NCI-H526 (cell line): ENCODE measurements around the gene GGT5.
"Not testable (repeated sequence)": the region's sequence is repeated elsewhere in the genome, so short reads cannot be mapped to it uniquely, and the experiment has no call there.

Experiments
- DNase-seq, 2 experiments: peaks; one replicate each; lab custom pipeline; 2025; lab: John Stamatoyannopoulos, UW

GGT5 gene

DNA sequence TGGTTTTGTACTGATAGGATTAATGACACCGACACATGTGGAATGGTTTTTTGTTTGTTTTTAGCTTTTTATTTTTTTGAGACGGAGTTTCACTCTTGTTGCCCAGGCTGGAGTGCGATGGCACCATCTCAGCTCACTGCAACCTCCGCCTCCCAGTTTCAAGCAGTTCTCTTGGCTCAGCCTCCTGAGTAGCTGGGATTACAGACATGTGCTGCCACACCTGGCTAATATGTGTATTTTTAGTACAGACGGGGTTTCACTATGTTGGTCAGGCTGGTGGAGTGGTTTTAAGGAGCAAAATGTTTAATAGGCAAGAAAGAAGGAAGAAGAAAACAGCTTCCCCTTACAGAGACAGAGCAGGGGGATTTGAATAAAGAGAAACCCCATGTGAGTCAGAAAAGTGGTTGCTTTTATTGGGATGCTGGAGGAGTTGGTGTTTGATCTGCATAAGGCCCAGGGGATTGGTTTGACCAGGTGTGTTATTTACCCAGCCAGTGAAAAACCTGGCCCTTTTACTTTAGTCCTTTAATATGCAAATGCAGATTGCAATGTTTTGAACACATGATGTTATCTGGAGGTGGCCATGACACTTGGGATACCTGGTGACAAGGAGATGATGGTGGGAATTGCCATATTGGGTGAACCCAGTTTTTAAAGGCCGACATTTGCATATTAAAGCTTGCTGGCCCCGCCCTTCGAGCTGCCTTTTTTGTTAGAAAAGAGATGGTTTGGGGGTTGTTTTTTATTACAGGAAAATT lies 39.3 kb downstream of the GGT5 start:
- DNase-seq: peak; percentile 47 to 53

DNA sequence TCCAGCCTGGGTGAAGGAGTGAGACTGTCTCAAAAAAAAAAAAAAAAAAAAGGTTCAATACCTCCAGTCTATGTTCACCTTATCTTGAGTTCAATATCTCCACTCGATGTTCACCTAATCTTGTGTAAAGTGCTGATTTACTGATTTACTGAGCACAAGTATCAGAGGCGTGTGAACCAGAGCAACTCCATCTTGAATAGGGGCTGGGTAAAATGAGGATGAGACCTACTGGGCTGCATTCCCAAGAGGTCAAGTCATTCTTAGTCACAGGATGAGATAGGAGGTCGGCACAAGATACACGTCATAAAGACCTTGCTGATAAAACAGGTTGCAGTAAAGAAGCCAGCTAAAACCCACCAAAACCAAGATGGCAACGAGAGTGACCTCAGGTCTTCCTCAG lies 41.0 kb downstream of the GGT5 start:
- not testable (repeated sequence) for DNase-seq

DNA sequence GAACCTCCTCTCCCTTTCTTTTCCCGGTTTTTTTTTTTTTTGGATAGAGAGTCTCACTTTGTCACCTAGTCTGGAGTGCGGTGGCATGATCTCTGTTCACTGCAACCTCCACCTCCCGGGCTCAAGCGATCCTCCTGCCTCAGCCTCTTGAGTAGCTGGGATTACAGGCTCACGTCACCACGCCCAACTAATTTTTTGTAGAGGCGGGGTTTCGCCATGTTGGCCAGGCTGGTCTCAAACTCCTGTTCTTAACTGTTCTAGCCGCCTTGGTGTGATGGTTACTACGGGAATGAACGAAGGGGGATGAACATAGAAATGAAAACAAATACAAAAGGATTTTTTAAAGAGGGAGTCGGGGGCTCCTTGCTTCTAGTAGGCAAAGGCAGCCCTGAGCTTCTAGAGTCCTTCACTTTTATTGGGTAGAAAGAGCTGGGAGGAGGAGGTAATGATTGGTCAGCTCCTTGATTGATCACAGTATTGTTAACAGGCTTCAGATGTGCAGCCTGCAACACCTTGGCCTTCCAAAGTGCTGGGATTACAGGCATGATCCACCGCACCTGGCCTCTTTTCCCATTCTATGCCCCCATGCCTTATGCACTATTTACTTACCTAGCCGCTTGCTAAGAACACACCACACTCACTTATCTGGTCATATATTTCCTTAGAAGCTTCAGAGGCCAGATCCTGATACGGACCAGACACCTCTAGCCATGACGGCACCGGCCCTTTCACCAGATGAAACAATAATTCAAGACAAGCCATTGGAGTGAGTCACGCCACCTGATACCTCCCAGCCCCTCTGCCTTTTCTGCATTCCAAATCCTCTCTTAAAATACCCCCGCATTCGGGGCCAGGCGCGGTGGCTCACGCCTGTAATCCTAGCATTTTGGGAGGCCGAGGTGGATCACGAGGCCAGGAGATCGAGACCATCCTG lies 42.9 kb downstream of the GGT5 start:
- no peak for DNase-seq

DNA sequence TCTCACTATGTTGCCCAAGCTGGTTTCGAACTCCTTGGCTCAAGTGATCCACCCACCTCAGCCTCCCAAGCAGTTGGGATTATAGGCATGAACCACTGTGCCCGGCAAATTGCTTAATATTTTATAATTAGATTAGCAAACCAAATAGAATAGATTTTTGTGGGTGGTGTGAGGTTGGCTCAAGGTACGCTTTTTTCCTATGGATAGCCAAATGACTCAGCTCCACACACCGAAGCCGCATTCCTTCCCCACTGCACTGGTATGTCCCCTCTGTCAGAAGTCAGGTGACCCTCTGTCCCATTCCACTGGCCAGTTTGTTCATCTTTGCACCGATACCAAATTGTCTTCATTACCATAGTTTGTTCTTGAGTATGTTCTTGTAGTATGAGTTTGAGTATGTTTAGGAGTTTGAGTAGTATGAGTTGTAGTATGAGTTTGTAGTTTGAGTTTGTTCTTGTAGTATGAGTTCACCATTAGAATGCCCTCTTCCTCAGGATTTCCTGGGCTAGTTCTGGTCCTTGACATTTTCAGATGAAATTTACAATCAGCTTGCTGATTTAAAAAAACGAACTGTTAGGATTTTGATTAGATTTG lies 44.2 kb downstream of the GGT5 start:
- no peak for DNase-seq

DNA sequence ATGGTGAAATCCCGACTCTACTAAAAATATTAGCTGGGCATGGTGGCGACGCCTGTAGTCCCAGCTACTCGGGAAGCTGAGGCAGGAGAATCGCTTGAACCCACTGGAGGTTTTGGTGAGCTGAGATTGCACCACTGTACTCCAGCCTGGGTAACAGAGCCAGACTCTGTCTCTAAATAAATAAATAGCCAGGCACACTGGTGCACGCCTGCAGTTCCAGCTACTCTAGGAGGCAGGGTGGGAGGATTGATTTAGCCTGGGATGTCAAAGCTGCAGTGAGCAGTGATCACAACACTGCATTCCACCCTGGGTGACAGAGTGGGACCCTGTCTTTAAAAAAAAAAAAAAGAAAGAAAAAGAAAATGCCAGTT lies 46.2 kb downstream of the GGT5 start:
- no peak for DNase-seq

DNA sequence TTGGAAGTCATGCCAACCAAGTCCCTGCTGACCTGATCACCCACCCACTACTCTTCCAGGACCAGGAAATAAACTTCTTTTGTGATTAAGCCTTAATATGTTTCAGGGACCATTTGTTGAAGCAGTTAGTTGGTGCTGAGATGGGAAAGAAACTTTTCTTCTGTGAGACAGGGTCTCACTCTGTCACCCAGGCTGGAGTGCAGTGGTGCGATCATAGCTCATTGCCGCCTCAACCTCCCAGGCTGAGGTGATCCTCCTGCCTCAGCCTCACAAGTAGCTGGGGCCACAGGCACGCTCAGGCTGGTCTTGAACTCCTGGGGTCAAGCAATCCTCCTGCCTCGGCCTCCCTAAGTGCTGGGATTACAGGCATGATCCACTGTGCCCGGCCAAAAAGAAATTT lies 53.0 kb downstream of the GGT5 start:
- DNase-seq: no peak

DNA sequence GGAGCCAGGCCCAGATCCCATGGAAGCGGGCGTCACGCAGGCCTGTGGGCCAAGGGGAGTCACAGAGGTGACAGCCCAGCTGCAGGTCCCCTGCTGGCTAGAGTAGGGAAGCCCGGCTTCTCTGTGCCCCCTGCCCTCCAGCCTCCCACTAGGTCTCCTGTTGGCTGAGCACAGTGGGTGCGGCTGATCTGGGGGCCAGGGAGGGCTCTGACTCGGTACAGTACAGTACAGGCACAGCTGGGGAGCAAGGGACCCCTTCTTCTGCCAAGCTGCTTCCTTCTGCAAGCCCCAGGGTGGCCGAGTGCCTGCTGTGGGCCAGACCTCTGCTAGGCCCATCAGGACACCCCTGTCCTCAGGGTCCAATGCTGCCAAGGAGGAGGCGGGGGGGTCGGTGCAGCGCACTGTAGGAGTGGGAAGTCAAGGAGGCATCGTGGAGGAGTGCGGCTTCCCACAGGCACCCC lies 53.5 kb downstream of the GGT5 start:
- DNase-seq: no peak

DNA sequence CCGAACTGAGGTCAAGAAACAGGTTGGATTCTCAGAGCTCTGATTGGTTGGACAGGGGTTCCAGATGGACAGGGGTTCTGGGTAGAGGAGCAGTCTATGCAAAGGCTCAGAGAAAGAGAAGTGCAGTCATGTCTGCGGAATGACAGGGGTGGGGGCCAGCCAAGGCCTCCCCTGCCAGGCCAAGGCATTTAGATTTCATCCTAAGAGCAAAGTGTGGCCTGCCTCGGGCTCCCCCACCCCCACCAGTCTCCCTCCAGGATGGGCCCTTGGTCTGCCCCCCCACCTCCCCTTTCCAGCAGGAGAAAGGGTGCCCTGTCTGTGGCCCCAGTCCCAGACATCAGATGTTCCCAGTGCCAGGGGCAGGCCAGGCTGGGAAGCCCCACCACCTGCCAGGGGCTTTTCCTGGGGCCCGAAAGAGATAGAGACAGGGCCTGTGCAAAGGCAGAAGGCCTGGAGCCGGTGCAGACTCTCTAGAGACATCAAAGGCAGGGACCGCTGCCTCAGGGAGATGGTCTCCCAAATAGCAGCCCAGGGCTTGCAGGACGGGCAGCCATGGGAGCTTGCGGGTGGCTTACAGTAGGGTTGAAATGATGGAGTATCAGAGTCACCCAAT lies 54.2 kb downstream of the GGT5 start:
- no peak for DNase-seq

DNA sequence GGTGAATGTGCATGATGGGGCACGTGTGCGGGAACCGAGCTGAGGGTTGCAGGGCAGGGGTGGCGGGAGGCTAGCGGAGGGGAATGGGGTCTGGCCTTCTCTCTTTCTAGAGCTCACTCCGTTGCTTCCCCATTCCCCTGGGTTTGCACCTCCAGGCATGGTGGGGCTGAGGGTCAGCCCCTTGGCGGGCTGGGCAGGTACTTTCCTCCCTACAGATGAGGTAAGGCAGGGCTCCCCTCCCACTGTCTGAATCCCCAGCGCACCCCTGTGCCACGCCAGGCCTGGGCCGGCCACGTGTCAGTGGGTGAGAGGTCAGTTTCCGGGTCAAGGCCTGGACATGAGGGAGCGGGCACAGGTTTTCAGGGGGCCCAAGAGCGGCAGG lies 54.7 kb downstream of the GGT5 start:
- no peak for DNase-seq

DNA sequence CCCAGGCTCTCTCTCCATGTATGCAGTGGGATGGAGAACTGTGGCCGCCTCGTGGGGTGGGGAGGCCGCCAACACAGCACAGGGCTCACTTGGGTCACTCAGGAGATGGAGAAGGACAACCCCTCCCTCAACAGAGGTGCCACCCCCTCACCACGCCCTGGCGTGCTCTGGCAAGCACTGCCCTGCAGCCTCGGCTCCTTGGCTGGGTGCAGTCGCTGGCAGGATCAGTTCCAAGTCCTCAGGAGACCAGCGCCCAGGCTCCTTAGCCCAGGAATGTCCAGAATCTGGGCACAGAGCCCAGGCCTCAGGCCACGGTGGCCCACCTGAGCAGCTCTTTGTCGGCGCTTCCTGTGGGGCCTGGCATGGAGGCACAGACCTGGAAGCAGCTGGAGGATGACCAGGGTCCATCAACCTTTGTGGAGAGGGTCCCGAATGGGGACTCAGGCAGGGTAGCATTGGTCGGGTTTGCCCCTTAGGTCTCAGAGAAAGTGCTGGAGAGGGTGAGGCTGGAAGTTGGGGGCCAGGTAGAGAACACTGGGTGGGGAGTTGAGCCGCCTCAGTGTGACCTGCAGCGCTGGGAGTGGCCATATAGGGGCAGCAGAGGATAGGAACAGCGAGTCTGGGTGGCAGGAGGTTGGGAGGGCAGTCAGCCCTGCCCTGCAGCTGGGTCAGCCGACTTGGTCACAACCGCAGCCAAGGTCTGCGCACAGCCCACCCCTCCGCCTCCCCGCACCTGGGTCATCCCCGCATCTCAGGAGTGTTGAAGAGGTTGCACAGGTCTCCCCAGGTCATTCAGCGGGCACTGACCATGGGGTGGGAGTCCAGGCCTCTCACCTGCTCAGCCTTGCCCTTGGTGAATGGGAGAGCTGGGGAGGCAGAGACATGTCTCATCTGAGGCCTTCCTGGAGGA lies 55.4 kb downstream of the GGT5 start:
- DNase-seq: peak in 1 of 2 experiments; percentile 49

DNA sequence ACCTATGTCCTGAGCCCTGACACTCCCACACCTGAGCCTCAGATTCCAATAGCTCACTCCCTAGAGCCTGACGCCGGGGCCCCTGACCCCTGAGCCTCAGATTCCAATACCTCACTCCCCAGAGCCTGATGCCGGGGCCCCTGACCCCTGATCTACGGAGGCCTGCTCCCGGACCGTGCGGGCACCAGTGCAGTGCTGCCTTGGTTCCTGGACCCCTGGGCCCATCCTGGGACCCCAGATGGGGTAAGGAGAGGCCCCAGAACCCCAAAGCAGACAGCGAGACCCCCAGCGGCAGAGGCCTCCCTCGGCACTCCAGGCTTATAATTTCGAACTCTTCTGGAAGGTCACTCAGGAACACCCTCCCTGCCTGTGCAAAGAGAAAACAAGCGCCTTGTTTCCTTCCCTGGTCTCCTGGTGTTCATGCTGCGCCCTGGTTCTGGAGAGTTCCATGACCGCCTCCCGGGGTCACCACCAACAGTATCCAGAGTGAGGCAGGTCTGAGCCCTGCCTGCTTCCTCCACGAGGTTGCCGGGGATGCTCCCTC lies 56.1 kb downstream of the GGT5 start:
- no peak for DNase-seq

DNA sequence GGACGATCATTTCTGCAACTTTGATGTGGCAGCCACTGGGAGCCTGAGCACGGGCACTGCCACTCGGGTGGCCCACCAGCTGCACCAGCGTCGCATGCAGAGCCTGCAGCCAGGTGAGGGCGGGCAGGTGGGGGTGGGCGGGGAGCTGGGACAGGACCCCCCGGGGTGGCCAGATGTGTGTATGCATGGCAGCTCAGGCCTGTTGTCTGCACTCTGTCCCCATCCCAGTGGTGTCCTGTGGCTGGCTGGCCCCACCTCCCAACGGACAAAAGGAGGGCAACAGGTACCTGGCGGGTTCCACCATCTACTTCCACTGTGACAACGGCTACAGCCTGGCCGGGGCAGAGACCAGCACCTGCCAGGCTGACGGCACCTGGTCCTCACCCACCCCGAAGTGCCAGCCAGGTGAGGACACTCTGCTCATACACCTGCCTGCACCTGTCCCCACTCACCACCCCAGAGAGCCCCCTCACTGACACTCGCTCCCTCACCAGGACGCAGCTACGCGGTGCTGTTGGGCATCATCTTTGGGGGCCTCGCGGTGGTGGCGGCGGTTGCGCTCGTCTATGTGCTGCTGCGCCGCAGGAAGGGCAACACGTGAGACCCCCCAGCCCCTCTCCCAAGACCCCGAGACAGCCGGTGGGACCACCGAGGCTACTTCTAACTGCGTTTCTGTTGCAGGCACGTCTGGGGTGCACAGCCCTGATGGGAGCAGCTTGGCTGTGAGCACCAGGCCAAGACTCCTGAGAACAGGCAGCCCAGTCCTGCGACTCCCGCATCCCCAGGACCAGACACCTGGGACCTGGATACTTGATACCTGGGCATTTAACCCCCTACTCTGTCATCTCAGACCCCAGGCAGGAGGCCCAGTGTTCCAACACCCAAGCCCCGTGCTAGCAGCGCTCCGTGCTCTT lies 56.9 kb downstream of the GGT5 start:
- DNase-seq: no peak

DNA sequence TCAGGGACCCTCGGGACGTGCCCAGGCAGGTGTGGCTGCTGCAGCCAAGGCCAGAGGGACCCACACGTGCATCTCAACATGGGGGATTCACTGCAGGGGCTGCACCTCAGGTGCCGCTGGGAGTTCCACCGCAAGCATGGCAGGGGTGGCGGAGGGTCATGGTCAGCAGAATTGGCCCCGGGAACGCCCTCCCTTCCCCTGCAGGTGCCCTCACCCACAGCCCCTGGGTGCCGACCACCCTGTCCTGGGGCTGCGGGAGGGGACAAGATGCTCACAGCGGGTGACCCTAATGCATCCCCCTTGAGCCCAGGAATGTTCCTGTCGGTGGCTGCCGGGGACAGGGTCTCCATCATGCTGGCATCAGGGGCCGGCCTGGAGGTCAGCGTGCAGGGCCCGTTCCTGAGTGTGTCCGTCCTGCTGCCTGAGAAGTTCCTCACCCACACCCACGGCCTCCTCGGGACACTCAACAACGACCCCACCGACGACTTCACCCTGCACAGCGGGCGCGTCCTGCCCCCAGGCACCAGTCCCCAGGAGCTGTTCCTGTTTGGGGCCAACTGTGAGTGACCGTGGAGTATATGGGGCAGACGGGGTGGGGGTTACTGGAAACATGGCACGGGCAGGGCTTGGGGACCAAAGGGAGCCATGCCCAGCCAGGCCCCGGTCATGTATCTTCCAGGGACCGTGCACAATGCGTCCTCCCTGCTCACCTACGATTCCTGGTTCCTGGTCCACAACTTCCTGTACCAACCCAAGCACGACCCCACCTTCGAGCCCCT lies 57.8 kb downstream of the GGT5 start:
- no peak for DNase-seq

DNA sequence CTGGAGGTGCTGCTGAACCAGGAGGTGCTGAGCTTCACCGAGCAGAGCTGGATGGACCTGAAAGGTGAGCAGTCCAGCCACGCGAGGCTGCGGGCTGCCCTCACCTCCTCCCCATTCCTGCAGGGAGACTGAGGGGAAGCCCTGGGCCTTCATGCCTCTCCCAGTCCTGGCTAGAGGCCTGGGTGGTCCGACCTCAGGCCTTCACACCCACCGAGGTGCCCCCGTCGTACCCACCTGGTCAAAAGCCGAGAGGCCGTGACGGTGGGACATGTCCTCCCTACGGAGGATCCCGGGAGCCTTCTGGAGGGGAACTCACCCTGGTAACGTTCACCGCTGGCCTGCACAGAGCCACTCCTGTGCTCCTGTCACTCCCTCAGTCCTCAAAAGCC lies 58.5 kb downstream of the GGT5 start:
- no peak for DNase-seq

DNA sequence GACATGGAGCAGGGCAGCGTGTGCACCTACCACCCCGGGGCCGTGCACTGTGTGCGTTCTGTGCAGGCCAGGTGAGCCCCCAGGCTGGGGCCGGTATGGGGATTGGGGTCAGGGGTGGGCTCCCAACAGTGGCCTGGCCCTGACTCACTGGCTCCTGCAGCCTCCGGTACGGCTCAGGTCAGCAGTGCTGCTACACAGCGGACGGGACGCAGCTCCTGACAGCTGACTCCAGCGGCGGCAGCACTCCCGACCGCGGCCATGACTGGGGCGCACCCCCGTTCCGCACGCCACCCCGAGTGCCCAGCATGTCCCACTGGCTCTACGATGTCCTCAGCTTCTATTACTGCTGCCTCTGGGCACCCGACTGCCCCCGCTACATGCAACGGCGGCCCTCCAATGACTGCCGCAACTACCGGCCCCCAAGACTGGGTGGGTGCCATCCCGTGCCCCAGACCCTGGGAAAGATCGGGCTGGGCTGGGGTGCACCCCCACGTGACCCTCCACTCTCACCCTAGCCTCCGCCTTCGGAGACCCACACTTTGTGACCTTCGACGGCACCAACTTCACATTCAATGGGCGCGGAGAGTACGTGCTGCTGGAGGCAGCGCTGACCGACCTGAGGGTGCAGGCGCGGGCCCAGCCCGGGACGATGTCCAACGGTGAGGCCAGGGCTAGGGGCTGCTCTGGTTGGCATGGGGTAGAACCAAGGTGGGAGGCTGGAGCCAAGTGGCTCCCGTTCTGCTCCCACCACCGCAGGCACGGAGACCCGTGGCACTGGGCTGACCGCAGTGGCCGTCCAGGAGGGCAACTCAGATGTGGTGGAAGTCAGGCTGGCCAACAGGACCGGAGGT lies 59.2 kb downstream of the GGT5 start:
- no peak for DNase-seq

DNA sequence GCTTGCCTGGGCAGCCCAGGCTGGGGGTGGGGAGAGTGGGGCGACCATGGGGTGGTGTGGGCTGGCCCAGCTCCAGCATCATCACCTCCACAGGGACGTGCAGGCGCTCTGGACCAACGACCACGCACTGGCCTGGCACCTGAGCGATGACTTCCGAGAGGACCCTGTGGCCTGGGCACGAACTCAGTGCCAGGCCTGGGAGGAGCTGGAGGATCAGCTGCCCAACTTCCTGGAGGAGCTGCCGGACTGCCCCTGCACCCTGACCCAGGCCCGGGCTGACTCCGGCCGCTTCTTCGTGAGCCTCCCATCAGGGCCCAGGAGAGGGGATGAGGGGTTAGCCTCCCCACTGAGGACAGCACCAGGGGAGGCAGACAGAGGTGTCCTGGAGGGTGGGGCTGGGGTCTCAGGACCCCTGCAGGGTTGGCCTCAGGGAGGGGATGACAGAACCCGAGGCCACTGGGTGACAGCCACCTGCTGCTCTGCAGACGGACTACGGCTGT lies 59.8 kb downstream of the GGT5 start:
- DNase-seq: no peak

DNA sequence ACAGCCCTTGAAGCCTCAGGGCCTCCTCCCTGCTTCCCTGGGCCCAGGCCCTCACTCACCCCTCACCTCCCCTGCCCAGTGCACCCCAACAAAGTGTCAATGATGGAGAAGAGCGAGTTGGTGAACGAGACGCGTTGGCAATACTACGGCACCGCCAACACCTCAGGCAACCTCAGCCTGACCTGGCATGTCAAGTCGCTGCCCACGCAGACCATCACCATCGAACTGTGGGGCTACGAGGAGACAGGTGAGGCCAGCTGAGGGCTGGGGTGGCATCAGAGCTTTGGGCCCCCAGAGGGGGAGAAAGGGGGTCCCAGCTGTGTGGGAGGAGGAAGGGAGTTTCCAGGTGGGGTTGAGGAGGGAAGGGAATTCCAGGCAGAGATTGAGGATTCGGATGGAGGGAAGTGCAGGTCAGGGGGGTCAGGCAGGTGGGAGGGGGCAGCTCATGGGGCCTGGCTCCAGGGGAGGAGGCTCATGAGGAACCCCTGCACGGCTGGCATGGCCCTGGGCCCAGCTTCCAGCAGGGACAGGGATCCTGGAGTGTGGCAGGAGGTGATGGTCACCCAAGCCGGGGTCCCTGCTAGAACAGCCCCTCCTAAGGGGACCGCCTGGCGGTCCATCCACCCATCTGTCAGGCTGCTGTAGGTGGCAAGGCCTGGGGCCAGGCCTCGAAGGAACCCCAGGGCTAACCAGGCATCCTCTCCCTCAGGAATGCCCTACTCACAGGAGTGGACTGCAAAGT lies 60.7 kb downstream of the GGT5 start:
- no peak for DNase-seq
